Skeletal muscle satellite cell (primary cell): ENCODE measurements around the gene PNMA3. TPM values are rescaled to one million over a fixed set of nuclear protein-coding genes. Genes with fewer than 3 reads are reported as not detected.
"Not testable (repeated sequence)": the region's sequence is repeated elsewhere in the genome, so short reads cannot be mapped to it uniquely, and the experiment has no call there.

Experiments
- H3K27me3 ChIP-seq: 2 replicates; pipeline ENCODE4 v1.7.0; 2013; ENCODE audit warnings: low read length; ENCODE audit not compliant: control insufficient read depth, insufficient read depth
- H3K36me3 ChIP-seq: 2 replicates; pipeline ENCODE4 v1.7.0; 2013; ENCODE audit warnings: mild to moderate bottlenecking, control low read depth, low read length; ENCODE audit not compliant: insufficient read depth
- H3K4me1 ChIP-seq: 2 replicates; pipeline ENCODE4 v1.7.0; 2013; ENCODE audit warnings: low read length; ENCODE audit not compliant: control insufficient read depth, insufficient read depth
- H3K4me2 ChIP-seq: 2 replicates; pipeline ENCODE4 v1.7.0; 2013; ENCODE audit warnings: mild to moderate bottlenecking, low read length
- H3K4me3 ChIP-seq: 2 replicates; pipeline ENCODE4 v1.7.0; 2013; ENCODE audit warnings: low read length
- H3K9ac ChIP-seq: 2 replicates; pipeline ENCODE4 v1.7.0; 2013; ENCODE audit warnings: mild to moderate bottlenecking, low read depth, low read length, moderate library complexity
- H3K9me3 ChIP-seq: replicated peaks from 2 replicates; pipeline ENCODE4 v1.7.0; 2013; ENCODE audit warnings: mild to moderate bottlenecking, control low read depth, low read length
- small RNA-seq: library from RNA; depleted of rRNA; stranded (forward); fragments of <200 nt; gene quantifications from one replicate; pipeline ENCODE3, GENCODE V24; 2012

Gene PNMA3

DNA sequence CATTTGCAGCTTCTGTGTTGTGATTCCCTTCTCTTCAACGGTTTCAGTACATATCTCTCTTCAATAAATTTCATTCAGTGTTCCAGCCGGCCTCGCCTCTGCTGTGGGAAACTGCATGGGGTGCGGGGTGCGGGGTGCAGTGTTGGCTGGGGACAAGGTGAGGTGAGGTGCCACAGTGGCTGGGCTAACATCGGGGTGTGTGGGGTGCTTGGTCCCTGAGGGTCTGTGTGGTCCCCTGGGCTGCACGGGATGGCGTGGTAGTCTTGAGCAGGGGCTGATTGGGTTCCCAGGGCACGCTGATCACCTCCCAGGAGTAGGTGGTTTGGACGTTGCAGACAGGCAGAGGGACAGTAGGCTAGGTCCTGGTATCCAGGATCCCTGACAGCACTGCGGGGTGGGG lies 18.7 kb downstream of the PNMA3 start:
- Histone ChIP-seq H3K9me3 (no peaks in the 10 kb centered on the region), H3K4me3 (no peak overlapping the region), H3K4me1 (no peaks in the 10 kb centered on the region), H3K27me3 (no peaks in the 10 kb centered on the region), H3K36me3 (no peaks in the 10 kb centered on the region), H3K9ac (no peak overlapping the region), H3K4me2 (no peak overlapping the region)

DNA sequence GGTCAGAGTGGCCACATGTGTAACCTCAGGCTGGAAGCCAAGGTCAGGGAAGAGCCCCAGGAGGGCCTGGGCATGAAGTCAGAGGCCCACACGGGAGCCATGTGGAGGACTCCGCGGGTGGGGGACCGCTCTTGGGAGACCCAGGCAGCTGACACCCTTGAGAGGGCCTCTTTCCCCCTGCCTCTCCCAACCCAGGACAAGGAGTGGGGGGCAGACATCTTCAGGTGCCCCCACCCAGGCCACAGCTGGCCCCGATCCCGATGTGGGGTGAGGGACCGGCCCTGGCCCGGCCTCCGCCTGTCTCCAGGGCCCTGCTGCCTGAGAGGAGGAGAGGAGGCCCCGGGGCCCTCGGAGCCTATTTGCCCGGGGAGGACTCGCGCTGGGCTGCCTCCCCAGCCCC lies 19.1 kb downstream of the PNMA3 start:
- H3K4me2 ChIP-seq: no peak overlapping the region
- H3K4me1 ChIP-seq: no peaks in the 10 kb centered on the region
- no peaks in the 10 kb centered on the region for H3K27me3 ChIP-seq
- no peak overlapping the region for H3K4me3 ChIP-seq
- H3K36me3 ChIP-seq: no peaks in the 10 kb centered on the region
- H3K9ac ChIP-seq: no peak overlapping the region
- no peaks in the 10 kb centered on the region for H3K9me3 ChIP-seq

DNA sequence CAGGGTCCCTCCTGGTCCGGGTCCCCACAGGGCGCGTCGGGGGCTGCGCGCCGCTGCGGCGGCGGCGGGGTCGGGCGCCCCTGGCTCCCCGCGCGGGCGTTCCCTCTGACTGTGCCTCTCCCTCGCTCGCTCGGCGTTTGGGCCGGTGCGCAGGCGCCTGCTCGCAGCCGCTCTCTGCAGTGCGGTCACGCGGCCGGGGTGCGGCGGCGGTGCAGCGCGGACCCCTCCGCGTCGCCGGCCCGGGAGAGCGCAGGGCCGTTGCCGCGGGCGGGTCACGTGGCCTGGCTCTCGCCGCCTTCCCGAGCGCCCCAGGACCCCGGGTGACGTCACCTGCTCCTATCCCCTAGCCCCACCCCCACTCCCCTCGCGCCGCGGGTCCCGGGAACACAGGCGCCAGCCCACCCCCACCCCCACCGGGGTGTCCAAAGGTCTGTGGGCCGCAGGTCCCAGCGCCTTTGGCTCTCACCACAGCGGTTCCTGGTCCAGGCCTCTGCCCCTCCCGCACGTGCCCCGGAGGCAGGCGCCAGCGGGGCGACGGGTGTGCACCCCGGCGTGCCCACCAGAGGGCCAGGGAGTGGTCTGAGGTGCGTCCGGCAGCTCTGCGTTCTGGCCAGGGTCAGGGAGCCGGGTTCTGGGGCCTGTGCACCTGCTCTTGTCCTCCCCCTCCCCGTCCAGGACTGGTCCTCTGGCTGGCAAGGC lies 21.3 kb downstream of the PNMA3 start:
- H3K4me2 ChIP-seq, H3K9me3 ChIP-seq, H3K27me3 ChIP-seq, H3K4me1 ChIP-seq, H3K4me3 ChIP-seq, H3K36me3 ChIP-seq, H3K9ac ChIP-seq: not testable (repeated sequence)

DNA sequence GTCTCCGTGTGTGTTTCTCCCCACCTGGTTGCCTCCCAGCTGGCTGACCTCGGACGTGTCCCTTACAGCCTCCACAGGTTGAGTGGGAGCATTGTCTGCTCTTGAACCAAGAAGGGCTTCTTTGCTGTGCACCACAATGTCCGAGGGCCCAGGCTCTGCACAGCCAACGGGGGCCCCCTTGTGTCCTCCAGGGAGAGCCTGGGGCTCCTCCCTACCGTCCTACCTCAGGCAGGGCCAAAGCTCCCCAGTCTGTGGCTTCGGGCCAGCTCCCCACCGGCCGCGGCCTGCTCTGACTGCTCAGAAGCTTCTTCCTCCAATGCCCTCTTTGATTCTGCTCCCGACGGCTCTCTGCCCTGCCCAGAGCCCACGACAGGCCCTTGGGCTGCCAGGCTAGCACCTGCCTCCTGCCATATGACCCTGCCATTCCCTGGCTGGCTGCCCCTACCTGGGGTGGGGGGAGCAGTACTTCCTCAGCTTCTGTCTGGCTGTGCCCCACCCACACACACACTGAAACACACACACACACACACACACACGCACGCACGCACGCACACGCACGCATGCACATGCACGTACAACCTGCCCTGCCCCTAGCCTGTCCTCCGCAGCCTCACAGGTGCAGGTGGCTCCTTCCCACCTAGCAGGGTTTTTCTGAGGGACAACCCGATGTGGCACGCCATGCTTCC lies 27.1 kb downstream of the PNMA3 start:
- H3K4me2 ChIP-seq, H3K36me3 ChIP-seq, H3K4me1 ChIP-seq, H3K4me3 ChIP-seq, H3K27me3 ChIP-seq, H3K9me3 ChIP-seq, H3K9ac ChIP-seq: not testable (repeated sequence)

DNA sequence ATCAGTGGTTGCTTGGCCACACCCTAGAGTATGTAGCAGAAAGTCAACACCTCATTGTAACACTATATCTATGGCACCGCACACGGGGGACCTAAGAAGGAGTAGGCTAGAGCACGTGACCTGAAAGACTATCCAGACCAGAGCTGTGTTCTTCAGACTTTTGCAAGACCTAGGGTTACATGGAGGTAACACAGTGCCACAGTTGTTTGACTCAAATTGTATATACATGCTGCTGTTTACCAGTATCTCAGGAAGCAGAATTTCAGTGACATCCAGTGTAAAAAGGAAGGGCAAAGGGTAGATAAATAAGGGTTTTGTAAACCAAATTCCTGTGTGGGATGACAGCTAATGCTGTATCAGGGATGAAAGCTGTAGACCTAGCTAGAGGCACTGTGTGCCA lies 46.1 kb downstream of the PNMA3 start:
- Histone ChIP-seq H3K4me2 (no peak overlapping the region), H3K9ac (no peak overlapping the region), H3K4me3 (no peak overlapping the region), H3K36me3 (no peaks in the 10 kb centered on the region), H3K9me3 (peaks cover 5% of the 10 kb centered on the region), H3K27me3 (no peaks in the 10 kb centered on the region), H3K4me1 (no peaks in the 10 kb centered on the region)

DNA sequence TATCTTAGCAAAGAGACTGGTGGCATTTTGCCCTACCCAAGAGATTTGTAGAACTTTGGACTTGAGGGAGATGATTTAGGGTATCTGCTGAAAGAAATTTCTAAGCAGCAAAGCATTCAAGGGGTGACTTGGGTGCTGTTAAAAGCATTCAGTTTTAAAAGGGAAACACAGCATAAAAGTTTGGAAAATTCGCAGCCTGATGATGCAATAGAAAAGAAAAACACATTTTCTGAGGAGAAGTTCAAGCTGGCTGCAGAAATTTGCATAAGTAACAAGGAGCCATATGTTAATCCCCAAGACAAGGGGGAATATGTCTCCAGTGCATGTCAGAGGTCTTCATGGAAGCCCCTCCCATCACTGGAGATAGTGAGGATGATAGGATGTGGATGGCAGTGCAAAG lies 48.7 kb downstream of the PNMA3 start:
- not testable (repeated sequence) for H3K27me3 ChIP-seq, H3K9me3 ChIP-seq, H3K4me3 ChIP-seq, H3K4me2 ChIP-seq, H3K36me3 ChIP-seq, H3K4me1 ChIP-seq, H3K9ac ChIP-seq

DNA sequence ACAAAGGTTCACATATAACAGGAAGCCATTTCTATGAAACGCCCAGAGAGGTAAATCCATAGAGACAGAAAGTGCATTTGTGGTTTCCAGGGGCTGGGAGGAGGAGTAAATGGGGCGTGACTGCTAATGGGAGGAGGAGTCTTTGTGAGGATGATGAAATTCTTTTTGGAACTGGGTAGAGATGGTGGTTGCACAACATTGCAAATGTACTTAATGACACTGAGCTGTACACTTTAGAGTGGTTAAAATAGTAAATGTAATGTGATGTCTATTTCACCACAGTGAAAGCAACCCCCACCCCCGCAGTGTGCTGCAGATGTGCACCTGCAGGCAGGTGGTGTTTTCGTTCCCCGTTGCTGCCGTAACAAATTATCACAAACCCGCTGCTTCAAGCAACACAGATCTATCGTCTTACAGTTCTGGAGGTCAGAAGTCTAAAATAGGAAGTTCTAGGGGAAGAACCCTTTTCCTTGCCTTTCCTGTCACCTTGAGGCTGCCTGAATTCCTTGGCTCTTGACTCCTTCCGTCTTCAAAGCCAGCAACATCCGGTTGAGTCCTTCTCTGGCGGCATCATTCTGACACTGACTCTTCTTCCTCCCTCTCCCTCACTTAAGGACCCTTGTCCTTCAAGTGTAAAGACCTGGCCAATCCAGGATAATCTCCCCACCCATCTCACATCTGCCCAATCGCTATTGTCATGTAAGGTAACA lies 50.0 kb downstream of the PNMA3 start:
- not testable (repeated sequence) for H3K9ac ChIP-seq, H3K4me3 ChIP-seq, H3K4me1 ChIP-seq, H3K27me3 ChIP-seq, H3K36me3 ChIP-seq, H3K4me2 ChIP-seq, H3K9me3 ChIP-seq

Small RNAs within 50 kb of the gene (small RNA-seq; reads per million reads assigned to genes)
- not detected for gene AC243428.1
